BE2C (cell line): ENCODE measurements around the gene PPP1R26.
"Not testable (repeated sequence)": the region's sequence is repeated elsewhere in the genome, so short reads cannot be mapped to it uniquely, and the experiment has no call there.

Experiments used
- DNase-seq: peaks from one replicate; pipeline ENCODE4 v3.0.0-alpha.2; 2020
- H3K27me3 ChIP-seq: fragments of 250-450 bp; sonication (Bioruptor Pico); 2 replicates; pipeline ENCODE4 v1.5.1; 2020; ENCODE audit warnings: mild to moderate bottlenecking
- H3K36me3 ChIP-seq: fragments of 250-450 bp; sonication (Bioruptor Pico); 2 replicates; pipeline ENCODE4 v1.5.1; 2020; ENCODE audit warnings: mild to moderate bottlenecking
- H3K4me1 ChIP-seq: fragments of 250-450 bp; sonication (Bioruptor Pico); 2 replicates; pipeline ENCODE4 v1.5.1; 2020
- H3K4me3 ChIP-seq: 2 replicates; pipeline ENCODE4 v1.5.1; 2011; ENCODE audit warnings: low read depth, low read length
- H3K9me3 ChIP-seq: fragments of 250-450 bp; sonication (Bioruptor Pico); 2 replicates; pipeline ENCODE4 v1.5.1; 2020
- TF ChIP-seq, protein P1 (sequence below): IDR thresholded peaks from 2 replicates; pipeline ENCODE4 v1.5.1; 2012; ENCODE audit warnings: mild to moderate bottlenecking, low read depth, low read length

Gene PPP1R26

DNA sequence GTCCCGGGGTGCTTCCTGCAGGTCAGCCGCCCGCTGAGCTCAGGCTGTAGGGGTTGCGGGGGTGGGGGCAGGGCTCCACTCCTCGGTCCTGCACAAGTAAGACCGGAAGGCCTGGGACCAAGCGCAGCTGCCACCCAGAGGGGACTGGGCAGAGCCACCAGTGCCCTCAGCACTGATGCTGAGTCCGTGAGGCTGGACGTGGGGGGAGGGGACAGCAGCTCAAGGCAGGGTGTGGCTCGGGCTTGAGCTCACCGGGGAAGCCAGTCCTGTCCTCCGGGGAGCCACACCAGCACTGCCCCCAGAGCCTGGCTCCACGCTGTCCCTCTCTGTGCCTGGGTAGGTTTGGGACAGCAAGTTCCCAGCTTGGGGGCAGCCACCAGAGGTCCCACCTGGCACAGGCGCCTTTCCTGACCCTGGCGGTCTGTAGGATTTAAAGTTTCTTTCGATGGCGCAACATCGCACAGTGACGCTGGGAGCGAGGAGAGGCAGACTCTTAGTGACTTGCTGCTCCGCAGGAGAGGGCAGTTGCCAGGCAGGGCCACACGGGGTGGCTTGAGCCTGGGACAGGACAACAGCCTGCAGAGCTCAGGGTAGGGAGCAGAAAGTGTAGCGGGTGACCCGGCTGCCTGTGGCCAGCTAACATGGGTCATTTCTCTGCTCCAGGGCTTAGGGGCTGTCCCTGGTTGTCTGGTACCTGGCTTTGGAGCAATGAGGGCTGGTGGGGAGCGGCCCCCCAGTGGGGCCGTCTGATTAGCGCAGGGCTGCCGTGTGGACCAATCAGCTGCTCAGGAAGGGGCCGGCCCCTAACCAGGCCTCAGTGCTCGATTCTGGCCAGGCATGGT is 47.4 kb downstream of the PPP1R26 start:
- Histone ChIP-seq H3K9me3 (no peaks in the 10 kb centered on the region), H3K4me1 (no peaks in the 10 kb centered on the region; the same call in 1 of the 2 replicates), H3K4me3 (no peak overlapping the region), H3K36me3 (no peaks in the 10 kb centered on the region), H3K27me3 (no peaks in the 10 kb centered on the region)
- DNase-seq, result no peak
- TF ChIP-seq, protein P1, sequence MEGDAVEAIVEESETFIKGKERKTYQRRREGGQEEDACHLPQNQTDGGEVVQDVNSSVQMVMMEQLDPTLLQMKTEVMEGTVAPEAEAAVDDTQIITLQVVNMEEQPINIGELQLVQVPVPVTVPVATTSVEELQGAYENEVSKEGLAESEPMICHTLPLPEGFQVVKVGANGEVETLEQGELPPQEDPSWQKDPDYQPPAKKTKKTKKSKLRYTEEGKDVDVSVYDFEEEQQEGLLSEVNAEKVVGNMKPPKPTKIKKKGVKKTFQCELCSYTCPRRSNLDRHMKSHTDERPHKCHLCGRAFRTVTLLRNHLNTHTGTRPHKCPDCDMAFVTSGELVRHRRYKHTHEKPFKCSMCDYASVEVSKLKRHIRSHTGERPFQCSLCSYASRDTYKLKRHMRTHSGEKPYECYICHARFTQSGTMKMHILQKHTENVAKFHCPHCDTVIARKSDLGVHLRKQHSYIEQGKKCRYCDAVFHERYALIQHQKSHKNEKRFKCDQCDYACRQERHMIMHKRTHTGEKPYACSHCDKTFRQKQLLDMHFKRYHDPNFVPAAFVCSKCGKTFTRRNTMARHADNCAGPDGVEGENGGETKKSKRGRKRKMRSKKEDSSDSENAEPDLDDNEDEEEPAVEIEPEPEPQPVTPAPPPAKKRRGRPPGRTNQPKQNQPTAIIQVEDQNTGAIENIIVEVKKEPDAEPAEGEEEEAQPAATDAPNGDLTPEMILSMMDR, result no peak

- H3K27me3 ChIP-seq, DNase-seq, H3K4me1 ChIP-seq, H3K9me3 ChIP-seq, H3K36me3 ChIP-seq, H3K4me3 ChIP-seq: not testable (repeated sequence)
Measured at GRCh38 chr9:135528842-135529435, 49.4 kb downstream of the PPP1R26 start.

DNA sequence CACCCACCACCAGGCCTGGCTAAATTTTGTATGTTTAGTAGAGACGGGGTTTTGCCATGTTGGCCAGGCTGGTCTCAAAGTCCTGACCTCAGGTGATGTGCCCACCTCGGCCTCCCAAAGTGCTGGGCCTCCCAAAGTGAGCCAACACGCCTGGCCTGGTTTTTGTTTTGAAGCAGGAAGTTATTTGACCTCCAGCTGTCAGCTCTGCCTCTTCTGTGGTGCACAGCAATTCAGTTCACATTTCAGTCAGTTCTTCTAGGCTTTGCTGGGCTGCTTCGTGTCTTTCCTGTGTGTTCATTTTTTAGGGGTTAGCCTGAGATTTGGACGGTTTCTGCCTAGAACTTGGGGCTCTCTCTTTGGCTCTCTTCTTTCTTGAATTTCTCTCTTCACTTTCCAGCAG is 50.6 kb downstream of the PPP1R26 start:
- Histone ChIP-seq H3K9me3 (no peaks in the 10 kb centered on the region), H3K27me3 (no peaks in the 10 kb centered on the region), H3K4me3 (no peak overlapping the region), H3K4me1 (no peaks in the 10 kb centered on the region), H3K36me3 (no peaks in the 10 kb centered on the region)
- TF ChIP-seq, protein P1, result no peak
- no peak for DNase-seq

DNA sequence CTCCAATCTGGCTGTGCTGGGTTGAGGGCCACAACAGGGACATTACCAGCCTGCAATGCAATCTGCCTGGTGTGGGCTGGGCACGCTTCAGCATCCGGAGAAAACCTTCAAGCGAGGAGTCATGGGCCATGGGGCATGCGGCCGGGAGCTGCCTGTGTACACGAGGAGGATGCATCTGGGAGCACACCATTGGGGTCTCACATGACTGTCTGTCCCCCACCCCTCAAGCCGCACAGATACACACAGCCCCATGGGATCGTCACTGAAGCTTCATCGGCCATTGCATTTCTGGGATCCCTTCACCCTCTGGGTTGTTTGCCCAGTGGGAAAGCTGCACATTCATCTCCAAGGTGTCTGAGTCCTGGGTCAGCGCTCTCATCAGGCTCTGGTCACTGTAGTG is 51.5 kb downstream of the PPP1R26 start:
- TF ChIP-seq, protein P1, result no peak
- no peak for DNase-seq
- Histone ChIP-seq H3K4me1 (no peaks in the 10 kb centered on the region), H3K9me3 (no peaks in the 10 kb centered on the region), H3K4me3 (no peak overlapping the region), H3K27me3 (no peaks in the 10 kb centered on the region), H3K36me3 (no peaks in the 10 kb centered on the region)

DNA sequence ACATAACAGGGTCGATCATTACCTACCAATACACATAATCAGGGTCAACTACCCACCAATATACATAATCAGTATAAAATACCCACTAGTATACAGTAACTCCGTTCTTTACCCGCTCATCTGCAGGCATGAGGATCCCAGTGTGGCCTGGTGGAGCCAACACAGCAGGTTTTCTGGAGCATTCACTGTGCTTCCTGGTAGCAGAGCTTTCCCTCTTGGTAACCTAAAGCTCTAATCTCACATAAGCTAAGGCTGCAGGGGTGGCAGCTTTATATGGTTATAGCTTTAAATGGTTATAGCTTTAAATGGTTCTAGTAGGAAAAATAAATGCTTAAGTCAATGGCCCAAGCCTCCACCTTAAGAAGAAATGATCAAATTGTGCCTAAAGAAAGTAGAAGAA is 53.5 kb downstream of the PPP1R26 start:
- Histone ChIP-seq H3K36me3 (no peaks in the 10 kb centered on the region), H3K4me3 (no peak overlapping the region), H3K9me3 (no peaks in the 10 kb centered on the region), H3K27me3 (no peaks in the 10 kb centered on the region), H3K4me1 (no peaks in the 10 kb centered on the region)
- DNase-seq, result no peak
- TF ChIP-seq, protein P1, result no peak

- TF ChIP-seq, protein P1, result no peak
- H3K9me3 ChIP-seq, result no peaks in the 10 kb centered on the region
- H3K36me3 ChIP-seq, result no peaks in the 10 kb centered on the region
- no peak for DNase-seq
- H3K4me3 ChIP-seq, result no peak overlapping the region
- no peaks in the 10 kb centered on the region for H3K27me3 ChIP-seq
- H3K4me1 ChIP-seq, result no peaks in the 10 kb centered on the region
Measured at GRCh38 chr9:135533674-135534073, 54.1 kb downstream of the PPP1R26 start.

- H3K4me1 ChIP-seq, DNase-seq, H3K4me3 ChIP-seq, H3K36me3 ChIP-seq, H3K9me3 ChIP-seq, H3K27me3 ChIP-seq: not testable (repeated sequence)
Measured at GRCh38 chr9:135534192-135534711, 54.7 kb downstream of the PPP1R26 start.

- not testable (repeated sequence) for H3K27me3 ChIP-seq, H3K36me3 ChIP-seq, H3K4me1 ChIP-seq, H3K9me3 ChIP-seq, DNase-seq, H3K4me3 ChIP-seq
Measured at GRCh38 chr9:135534826-135535225, 55.2 kb downstream of the PPP1R26 start.

DNA sequence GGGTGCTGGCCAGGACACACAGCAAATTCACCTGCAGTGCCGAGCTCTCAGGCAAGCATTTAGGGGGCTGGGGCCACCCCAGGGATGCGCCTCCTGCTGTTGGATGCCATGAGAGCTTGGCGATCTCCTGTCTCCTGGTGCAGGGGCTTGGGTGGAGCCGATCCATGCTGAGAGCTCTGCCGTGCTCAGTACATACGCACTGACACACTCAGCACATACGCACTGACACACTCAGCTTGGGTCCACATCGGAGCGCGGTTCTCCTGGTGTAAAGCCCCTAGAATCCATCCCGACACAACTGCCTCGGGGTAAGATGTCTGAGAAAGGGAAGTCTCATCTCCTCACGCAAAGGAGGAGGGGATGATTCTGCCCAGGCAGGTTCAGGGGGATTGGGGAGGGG is 56.0 kb downstream of the PPP1R26 start:
- H3K9me3 ChIP-seq, H3K36me3 ChIP-seq, H3K4me1 ChIP-seq, H3K27me3 ChIP-seq, DNase-seq, H3K4me3 ChIP-seq: not testable (repeated sequence)
